SKM-1 treated with dmso at 0.1 percent for 144 hours (cell line): Measurements from ENCODE around the gene TMEM200B.
A peak's percentile ranks its signal among the peaks of the same experiment; 100 is the strongest.
"Not testable (repeated sequence)": the region's sequence is repeated elsewhere in the genome, so short reads cannot be mapped to it uniquely, and the experiment has no call there.

ENCODE experiments used
- DNase-seq: peaks from one replicate; lab custom pipeline; 2025; ENCODE audit not compliant: unreplicated experiment; lab: John Stamatoyannopoulos, UW

The TMEM200B gene

GRCh38 chr1:29134695-29135028 lies 11.0 kb upstream of the TMEM200B start:
- DNase-seq, result no peak

- no peak for DNase-seq
Observed at GRCh38 chr1:29133861-29134694, 10.4 kb upstream of the TMEM200B start.

GRCh38 chr1:29131056-29131455 lies 7.4 kb upstream of the TMEM200B start:
- not testable (repeated sequence) for DNase-seq

- no peak for DNase-seq
Observed at GRCh38 chr1:29129916-29130315, 6.2 kb upstream of the TMEM200B start.

- DNase-seq, result no peak
Observed at GRCh38 chr1:29128739-29129138, 5.0 kb upstream of the TMEM200B start.

- no peak for DNase-seq
Observed at GRCh38 chr1:29126198-29126597, 2.5 kb upstream of the TMEM200B start.

GRCh38 chr1:29125788-29126187 lies 2.1 kb upstream of the TMEM200B start:
- no peak for DNase-seq

GRCh38 chr1:29125237-29125641 lies 1.5 kb upstream of the TMEM200B start:
- no peak for DNase-seq

GRCh38 chr1:29124366-29125236 lies 898 bp upstream of the TMEM200B start:
- no peak for DNase-seq

- no peak for DNase-seq
Observed at GRCh38 chr1:29123053-29123886, 433 bp downstream of the TMEM200B start.

- DNase-seq, result no peak
Observed at GRCh38 chr1:29122682-29123052, 1.0 kb downstream of the TMEM200B start.

GRCh38 chr1:29121936-29122681 lies 1.6 kb downstream of the TMEM200B start:
- DNase-seq, result no peak

GRCh38 chr1:29121516-29121935 lies 2.2 kb downstream of the TMEM200B start:
- no peak for DNase-seq

GRCh38 chr1:29120947-29121485 lies 2.7 kb downstream of the TMEM200B start:
- DNase-seq, result peak; percentile 22

GRCh38 chr1:29120367-29120766 lies 3.3 kb downstream of the TMEM200B start:
- DNase-seq, result no peak

- no peak for DNase-seq
Observed at GRCh38 chr1:29119121-29119929, 4.4 kb downstream of the TMEM200B start.

- no peak for DNase-seq
Observed at GRCh38 chr1:29117381-29117780, 6.3 kb downstream of the TMEM200B start.

GRCh38 chr1:29114654-29115053 lies 9.0 kb downstream of the TMEM200B start:
- DNase-seq, result no peak

GRCh38 chr1:29113413-29114117 lies 10.1 kb downstream of the TMEM200B start:
- DNase-seq, result no peak
